NCI-H226 (cell line): ENCODE results near the gene B3GALT6.
A peak's percentile ranks its signal among the peaks of the same experiment; 100 is the strongest.

ENCODE experiments used
- DNase-seq: peaks from one replicate; pipeline ENCODE4 v3.0.0-alpha.2; 2015

The B3GALT6 gene

GRCh38 chr1:1270813-1271212 is 38.8 kb downstream of the B3GALT6 start:
- no peak for DNase-seq

- DNase-seq: no peak
Measured at GRCh38 chr1:1272341-1273208, 40.5 kb downstream of the B3GALT6 start.

GRCh38 chr1:1273209-1273511 is 41.1 kb downstream of the B3GALT6 start:
- no peak for DNase-seq

- DNase-seq: peak; percentile 76
Measured at GRCh38 chr1:1273512-1274298, 41.7 kb downstream of the B3GALT6 start, which contains the start of gene UBE2J2. Gene UBE2J2, minus strand, starts transcription at chr1:1273854. Its CDS starts 5,862 bp downstream, at chr1:1267992.

- no peak for DNase-seq
Measured at GRCh38 chr1:1274299-1274930, 42.4 kb downstream of the B3GALT6 start.

GRCh38 chr1:1274931-1275431 is 42.9 kb downstream of the B3GALT6 start:
- DNase-seq: no peak

GRCh38 chr1:1275836-1276235 is 43.8 kb downstream of the B3GALT6 start:
- no peak for DNase-seq

- DNase-seq: no peak
Measured at GRCh38 chr1:1278620-1279019, 46.6 kb downstream of the B3GALT6 start.

- DNase-seq: no peak
Measured at GRCh38 chr1:1279028-1279427, 47.0 kb downstream of the B3GALT6 start.

- DNase-seq: no peak
Measured at GRCh38 chr1:1280782-1281481, 48.9 kb downstream of the B3GALT6 start.

- DNase-seq: no peak
Measured at GRCh38 chr1:1281533-1282321, 49.7 kb downstream of the B3GALT6 start.

- no peak for DNase-seq
Measured at GRCh38 chr1:1282998-1283397, 51.0 kb downstream of the B3GALT6 start.

- DNase-seq: no peak
Measured at GRCh38 chr1:1283821-1284220, 51.8 kb downstream of the B3GALT6 start.
